NCI-H2081 (cell line): ENCODE measurements around the gene TFF2.

Experiments
- DNase-seq, 2 experiments: peaks; one replicate each; lab custom pipeline; 2025; lab: John Stamatoyannopoulos, UW

The TFF2 gene

GRCh38 chr21:42350927-42351426 is at the start of gene TFF2:
Gene TFF2 (minus strand): TSS chr21:42350994. CDS start chr21:42350957, 37 bp downstream.
- DNase-seq = no peak

- no peak for DNase-seq
Observed at GRCh38 chr21:42400525-42400924, 49.7 kb upstream of the TFF2 start.

- DNase-seq = no peak
Observed at GRCh38 chr21:42398436-42399028, 47.7 kb upstream of the TFF2 start.

- no peak for DNase-seq
Observed at GRCh38 chr21:42397746-42398394, 47.1 kb upstream of the TFF2 start.

GRCh38 chr21:42396799-42397745 is 46.3 kb upstream of the TFF2 start:
- DNase-seq = no peak

- no peak for DNase-seq
Observed at GRCh38 chr21:42395905-42396651, 45.3 kb upstream of the TFF2 start, which contains the start of gene TMPRSS3. Gene TMPRSS3 (minus strand): TSS chr21:42396052. CDS start chr21:42395417, 635 bp downstream.

GRCh38 chr21:42395302-42395701 is 44.5 kb upstream of the TFF2 start:
- DNase-seq = no peak

- DNase-seq = no peak
Observed at GRCh38 chr21:42393443-42393950, 42.7 kb upstream of the TFF2 start.

GRCh38 chr21:42392731-42393442 is 42.1 kb upstream of the TFF2 start:
- no peak for DNase-seq

- DNase-seq = no peak
Observed at GRCh38 chr21:42391297-42391696, 40.5 kb upstream of the TFF2 start.

- no peak for DNase-seq
Observed at GRCh38 chr21:42390696-42391095, 39.9 kb upstream of the TFF2 start.

GRCh38 chr21:42390193-42390592 is 39.4 kb upstream of the TFF2 start:
- no peak for DNase-seq

- peak; percentile 18 to 60 for DNase-seq
Observed at GRCh38 chr21:42389449-42389835, 38.6 kb upstream of the TFF2 start.

- no peak for DNase-seq
Observed at GRCh38 chr21:42388740-42389448, 38.1 kb upstream of the TFF2 start.

- no peak for DNase-seq
Observed at GRCh38 chr21:42387843-42388340, 37.1 kb upstream of the TFF2 start.

- no peak for DNase-seq
Observed at GRCh38 chr21:42387164-42387563, 36.4 kb upstream of the TFF2 start.

- no peak for DNase-seq
Observed at GRCh38 chr21:42386034-42386591, 35.3 kb upstream of the TFF2 start.

GRCh38 chr21:42385619-42386018 is 34.8 kb upstream of the TFF2 start:
- no peak for DNase-seq

GRCh38 chr21:42384989-42385388 is 34.2 kb upstream of the TFF2 start:
- DNase-seq = no peak
